ENCODE results near the gene MROH2A.

The MROH2A gene

DNA sequence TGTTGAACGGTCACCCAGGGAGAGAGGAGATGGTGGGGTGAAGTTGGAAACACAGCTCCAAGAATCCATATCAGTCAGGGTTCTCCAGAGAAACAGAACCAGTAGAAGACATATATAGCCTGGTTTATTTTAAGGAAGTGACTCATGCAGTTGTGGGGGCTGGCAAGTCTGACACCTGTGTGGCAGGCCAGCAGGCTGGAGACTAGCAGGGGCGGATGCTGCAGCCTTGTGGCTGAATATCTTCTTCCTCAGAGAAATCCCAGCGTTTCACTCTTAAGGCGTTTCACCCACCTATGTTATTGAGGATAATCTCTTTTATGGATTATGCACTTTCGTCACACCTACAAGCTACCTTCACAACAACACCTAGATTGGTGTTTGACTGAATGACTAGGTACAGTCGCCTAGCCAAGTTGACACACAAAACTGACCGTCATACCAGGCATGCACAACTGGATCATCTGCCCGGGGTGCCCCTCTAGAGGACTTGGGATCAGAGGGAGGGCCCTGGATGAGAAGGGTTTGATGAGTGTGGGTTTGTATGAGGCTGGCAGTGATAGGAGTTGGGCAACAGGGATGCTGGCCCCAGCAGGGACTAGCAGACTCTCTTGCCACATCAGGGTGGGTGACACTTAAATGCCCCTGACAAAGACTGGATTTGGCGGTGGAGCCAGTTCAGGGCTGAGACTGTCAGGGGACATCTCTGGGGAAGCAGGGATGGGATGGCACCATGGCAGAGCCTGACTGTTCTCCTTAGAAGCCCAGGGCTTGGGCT is 23.4 kb downstream of the MROH2A start:
- no peak for DNase-seq

GRCh38 chr2:233802132-233802815 is 24.1 kb downstream of the MROH2A start:
- no peak for DNase-seq

- DNase-seq, result no peak
Measured at GRCh38 chr2:233803292-233803911, 25.3 kb downstream of the MROH2A start.

DNA sequence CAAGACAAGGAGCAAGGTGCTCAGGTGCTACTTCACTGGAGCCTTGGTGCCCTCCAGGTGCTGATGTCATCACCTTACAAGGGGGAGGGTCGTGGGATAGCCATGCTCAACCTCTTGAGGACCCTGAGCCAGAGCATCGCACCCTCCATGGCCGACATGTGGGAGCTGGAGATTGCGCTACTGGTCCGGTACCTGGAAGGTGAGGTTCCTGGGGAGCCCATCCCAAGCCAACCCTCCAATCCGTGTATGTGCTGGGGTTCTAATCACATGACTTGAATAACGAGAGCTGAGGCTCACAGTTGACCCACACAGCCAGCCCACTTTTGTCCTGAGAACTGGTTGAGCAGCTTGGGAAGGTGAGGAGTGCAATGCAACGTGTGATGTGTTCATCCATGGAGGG is 25.9 kb downstream of the MROH2A start:
- DNase-seq, result no peak

GRCh38 chr2:233807215-233807865 is 29.2 kb downstream of the MROH2A start:
- no peak for DNase-seq

DNA sequence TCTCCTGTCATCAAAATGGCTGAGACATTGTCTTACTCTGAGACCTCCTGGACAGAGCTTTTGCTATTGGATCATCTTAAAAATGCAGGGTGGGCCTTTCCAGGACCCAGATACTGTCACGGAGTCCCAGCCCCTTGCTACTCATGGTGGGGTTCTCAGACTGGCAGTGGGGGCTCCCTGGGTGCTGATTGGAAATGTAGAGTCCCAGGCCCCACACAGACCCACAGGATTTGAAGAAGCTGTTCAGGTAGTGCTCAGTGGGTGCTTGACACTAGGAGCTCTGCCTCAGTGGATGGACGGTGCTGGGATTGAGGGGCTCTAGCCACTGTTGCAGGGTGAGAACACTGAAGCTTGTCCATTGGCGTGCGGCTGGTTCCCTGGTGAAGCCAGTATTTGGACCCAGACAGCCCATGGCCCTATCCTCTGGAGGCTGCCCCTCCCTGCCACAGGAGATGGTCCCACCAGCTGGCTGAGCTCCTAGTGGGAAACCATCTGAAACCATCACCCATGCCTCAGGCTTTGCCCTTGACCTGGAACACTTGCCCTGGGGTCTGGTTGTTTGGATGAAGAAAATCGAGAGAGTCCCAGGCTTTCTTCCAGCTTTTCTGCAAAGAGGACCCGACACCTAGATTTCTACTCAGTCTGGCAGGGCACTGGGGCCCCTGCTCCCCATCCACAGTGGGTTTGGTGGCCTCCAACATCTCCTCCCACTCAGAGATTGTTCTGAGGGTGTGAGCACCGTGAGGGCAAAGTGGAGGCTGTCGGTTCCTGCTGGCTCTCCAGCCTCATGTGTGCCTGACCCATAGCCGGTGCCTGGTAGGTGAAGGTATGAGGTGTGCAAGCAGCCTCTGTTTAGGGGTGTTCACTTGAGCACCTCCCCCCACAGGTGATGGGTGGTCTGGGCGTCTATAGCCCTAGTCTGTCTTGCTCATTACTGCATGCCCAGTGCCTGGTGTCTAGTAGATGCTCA is 30.1 kb downstream of the MROH2A start:
- DNase-seq, result no peak

DNA sequence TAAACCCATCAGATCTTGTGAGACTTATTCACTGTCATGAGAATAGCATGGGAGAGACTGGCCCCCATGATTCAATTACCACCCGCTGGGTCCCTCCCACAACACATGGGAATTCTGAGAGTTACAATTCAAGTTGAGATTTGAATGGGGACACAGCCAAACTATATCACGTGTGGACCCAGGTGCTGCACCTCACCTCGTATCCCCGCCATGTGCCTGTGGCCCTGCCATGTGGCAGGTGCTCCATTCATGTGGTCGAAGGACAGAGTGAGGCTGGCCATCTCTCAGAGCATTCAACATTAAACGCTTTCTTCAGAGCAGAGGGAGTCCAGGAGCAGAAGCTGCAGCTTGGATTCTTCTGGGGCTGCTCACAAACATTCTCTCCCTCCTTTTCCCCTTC is 32.3 kb downstream of the MROH2A start:
- no peak for DNase-seq

DNA sequence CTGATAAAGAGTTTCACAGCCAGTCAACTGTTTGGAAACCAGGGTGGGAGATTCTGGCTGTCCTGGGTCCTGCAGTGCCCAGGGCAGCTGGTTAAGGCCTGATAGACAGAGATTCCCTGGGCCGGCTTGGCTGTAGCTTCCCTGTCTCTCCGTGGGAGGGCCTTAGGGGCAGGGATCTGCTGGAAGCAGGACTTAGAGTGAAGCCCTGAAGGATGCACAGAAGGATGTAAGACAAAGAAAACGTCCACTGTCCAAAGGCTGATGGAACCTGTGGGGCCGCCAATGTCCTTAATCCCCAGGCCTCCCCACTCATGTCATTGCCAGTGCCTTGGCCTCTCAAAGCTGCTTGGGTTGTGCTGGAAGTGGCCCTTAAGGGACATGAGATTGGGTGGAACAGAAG is 33.0 kb downstream of the MROH2A start:
- DNase-seq, result no peak

- no peak for DNase-seq
Measured at GRCh38 chr2:233811732-233812131, 33.6 kb downstream of the MROH2A start.

DNA sequence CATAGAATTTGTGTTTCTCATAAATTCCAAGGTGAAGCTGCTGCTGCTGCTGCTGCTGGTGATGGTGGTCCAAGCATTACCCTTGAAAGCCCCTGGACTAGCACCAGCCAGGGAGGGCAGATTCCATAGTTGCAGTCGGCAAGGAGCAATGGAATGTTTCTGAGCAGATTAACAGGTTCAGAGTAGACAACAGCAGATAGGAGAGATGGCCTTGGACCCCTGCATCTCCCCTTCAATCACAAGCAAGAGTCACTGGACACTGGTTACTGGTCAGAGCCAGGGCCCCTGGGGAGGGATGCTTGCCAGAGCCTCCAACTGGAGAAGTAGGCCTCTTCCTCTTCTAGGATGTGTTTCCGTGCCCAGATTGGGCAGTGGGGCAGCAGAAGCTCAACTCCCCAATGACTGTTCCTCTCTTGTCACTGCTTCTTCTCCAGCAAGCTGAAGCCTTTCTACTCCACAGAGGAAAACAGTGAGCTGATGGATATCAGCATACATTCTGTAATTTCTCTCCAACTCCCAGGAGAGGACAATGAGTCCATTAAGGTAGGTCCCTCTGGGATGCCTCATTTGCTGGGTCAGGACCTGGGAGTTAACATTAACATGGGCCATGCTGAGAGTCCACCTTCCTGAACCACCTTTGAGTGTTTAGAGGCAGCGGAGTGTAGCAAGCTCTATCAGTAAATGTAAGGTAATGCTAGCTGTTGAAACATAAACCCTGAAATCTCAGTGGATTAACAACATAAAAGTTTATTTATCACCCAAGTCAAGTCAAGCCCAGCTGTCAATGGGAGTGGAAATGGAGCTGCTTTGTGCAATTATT is 35.3 kb downstream of the MROH2A start:
- DNase-seq, result no peak

- DNase-seq, result no peak
Measured at GRCh38 chr2:233814056-233814835, 36.1 kb downstream of the MROH2A start.

DNA sequence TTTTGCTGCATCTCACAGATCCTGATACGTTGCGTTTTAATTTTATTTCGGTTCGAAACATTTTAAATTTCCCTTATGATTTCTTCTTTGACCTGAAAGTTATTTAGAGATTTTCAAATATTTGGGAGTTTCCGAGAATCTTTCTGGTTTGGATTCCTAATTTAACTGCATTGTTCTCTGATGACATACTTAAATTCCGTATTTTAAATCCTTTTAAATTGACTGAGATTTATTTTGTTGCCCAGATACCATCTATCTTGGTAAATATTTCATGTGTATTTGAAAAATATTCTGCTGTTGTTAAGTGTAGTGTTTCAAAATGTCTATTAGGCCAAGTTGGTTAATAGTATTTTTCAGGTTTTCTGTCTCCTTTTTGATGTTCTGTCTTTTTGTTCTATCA is 37.7 kb downstream of the MROH2A start:
- no peak for DNase-seq

DNA sequence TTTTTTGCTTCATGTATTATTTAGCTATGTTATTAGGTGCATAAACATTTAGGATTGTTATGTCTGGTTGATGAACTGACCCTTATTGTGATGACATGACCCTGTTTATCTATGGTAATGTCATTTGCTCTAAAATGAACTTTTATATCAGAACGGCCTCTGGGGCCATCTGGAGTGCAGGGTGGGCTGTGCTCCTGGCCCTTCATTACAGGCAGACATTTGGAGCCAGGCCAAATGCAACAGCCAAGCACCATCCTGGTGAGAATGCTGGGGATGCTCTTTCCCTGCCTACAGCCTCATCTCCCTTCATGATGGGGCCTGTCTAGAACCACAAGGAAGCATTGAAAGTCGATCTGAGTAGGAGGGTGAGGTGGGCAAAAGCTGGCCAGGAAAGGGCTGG is 38.2 kb downstream of the MROH2A start:
- no peak for DNase-seq

DNA sequence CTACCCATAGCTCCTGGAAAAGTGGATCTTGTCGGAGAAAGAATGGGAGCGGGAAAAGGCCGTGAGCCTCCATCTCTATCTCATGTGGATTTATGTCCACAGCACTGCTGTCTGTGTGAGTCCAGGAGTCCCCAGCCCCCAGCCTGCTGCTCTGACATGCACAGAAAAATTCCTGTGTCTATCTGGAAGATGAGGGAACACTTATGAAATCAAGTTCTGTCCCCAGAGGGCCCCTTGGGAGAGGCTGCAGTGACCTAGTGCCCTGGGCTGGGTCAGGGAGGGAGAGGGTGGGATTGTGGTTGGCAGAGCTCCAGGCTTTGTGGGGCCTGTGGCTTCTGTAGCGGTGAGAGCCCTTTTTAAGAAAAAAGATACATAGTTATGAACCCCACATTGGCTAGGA is 38.6 kb downstream of the MROH2A start:
- no peak for DNase-seq

- no peak for DNase-seq
Measured at GRCh38 chr2:233817361-233817911, 39.3 kb downstream of the MROH2A start.

DNA sequence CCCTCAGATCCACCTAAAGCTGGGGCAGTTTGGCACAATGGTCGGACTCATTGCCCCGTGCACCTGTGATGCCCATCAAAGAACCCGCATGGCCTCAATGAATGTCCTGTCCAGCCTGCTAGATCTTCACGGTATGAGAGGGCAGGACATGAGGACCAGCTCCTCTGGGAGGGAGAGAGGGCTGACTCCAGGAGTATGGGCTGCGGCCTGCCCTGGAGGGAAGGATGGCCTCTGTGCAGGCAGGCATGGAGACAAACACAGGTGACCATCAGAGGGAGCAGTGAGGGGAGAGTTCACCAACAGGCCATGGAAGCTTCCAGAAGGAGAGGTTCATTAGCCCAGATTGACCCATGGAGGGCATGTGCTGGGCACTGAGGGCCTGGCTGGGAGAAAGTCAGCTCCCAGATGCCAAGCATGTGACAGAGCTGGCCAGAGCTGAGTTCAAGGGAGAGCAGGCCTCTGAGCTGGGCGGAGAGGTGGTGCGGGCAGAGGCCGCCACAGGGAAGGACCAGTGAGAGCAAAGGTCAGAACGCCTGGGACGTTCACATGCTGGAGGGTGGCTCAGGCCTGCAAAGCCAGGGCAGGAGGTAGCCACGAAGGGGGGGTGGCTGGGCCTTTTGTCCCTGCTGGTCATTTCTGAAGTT is 40.0 kb downstream of the MROH2A start:
- no peak for DNase-seq

DNA sequence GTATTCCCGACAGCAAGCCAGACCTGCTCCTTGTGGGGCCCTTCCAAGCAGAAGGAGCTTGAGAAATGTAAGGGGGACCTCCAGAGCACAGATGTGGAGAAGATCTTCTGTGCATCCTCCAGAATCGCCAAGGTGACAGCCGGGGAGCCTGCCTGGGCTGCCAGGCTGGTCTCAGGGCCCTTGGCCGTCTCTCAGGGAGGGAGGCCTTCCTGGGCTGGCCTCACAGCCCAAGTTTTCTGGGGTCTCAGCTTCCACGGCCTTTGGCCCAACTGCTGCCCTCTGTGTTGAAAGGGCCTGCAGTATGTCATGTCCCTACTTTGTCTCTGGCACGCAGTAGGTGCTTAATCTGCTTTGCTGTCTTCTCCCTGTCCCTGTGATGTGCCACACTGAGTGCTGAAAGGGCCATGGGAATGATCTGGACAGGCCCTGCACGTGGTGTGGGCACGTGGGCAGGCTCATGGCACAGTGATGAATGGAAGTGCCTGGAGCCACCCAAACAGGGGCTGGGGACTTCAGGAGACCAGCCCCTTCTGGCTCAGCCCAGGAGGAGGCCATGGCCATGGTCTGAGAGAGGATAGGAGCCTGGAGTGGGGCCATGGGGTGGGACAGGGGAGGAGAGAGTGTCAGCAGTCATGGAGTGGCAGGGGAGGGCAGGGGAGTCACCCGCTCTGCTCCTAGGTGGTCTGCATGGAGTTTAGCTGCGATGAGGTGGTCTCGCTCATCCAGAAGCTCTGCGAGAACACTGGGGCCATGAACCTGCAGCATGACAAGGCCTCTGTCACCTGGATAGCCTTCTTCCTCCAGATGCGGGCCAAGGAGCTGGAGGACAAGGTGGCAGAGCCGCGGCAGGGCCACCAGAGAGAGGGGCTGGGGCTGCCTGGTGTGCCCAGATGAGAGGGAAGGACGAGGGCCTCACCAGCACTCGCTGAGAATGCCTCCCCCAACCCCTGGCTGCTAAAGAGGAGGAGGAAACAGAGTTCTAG is 40.8 kb downstream of the MROH2A start:
- no peak for DNase-seq
